ENCODE measurements around the gene C8A.

DNA sequence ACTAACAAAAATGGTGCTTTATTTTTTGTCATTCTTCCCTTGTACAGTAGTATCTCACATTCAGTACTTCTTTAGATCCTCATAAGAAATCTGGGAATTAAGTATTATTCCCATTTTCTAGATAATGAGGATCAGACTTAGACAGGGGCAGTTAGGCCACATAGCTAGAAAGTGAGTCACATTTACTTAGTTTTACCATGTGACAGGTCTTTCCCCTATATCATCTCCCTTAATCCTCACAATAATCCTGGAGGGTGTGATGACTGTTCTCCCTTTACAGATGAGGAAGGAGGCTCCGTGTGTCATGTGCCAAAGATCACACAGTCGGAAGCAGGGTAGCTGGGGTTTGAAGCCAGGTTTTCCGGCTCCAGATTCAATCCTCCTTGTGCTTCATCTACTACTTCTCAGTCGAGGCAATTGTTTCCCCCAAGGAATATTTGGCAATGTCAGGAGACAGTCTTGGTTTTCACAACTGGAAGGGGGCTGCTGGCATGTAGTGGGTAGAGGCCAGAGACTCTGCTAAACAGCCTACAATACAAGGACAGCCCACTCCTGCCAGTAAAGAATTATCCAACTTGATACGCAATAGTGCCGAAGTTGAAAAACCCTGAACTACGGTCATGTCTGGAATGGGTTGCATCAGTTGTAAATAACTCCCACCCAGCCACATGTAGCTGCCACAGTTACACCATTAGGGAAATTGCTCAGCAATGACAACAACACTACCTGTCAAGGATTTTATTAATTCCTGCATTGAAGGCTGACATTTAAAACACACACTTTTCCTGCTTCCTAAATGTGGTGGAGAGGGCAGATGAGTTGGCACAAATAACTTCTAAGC is 56.7 kb downstream of the C8A start:
- TF ChIP-seq, protein P1, sequence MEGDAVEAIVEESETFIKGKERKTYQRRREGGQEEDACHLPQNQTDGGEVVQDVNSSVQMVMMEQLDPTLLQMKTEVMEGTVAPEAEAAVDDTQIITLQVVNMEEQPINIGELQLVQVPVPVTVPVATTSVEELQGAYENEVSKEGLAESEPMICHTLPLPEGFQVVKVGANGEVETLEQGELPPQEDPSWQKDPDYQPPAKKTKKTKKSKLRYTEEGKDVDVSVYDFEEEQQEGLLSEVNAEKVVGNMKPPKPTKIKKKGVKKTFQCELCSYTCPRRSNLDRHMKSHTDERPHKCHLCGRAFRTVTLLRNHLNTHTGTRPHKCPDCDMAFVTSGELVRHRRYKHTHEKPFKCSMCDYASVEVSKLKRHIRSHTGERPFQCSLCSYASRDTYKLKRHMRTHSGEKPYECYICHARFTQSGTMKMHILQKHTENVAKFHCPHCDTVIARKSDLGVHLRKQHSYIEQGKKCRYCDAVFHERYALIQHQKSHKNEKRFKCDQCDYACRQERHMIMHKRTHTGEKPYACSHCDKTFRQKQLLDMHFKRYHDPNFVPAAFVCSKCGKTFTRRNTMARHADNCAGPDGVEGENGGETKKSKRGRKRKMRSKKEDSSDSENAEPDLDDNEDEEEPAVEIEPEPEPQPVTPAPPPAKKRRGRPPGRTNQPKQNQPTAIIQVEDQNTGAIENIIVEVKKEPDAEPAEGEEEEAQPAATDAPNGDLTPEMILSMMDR (IDR thresholded peaks at IDR 0.05), result no peak
- no peak for TF ChIP-seq POLR2A (IDR thresholded peaks at IDR 0.05)
